ENCODE data around the gene SHISAL1.

The SHISAL1 gene

DNA sequence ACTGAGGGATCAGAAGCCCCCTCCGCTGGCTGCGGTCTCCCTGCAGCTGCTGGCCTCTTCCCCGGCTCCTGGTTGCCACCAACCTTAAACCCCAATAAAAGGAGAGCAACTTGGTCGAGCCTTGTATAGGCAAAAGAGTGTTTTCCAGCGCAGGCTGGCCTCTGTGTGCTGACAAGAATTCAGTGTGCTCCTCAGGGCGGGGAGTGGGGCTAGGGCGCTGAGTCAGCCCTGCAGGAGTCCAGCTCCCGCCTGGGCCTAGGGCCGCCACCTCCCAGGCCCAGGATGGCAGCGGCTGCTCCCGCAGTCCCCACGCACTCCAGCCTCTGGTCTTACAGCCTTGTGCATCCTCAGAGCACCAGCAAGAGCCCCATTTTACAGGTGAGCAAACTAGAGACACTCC, at the start of gene SHISAL1:
Gene SHISAL1, minus strand, starts transcription at position 186 of the 400 bp plus-strand sequence. CDS start 12,006 bp downstream, outside the sequence.
- DNase-seq: no peak

DNA sequence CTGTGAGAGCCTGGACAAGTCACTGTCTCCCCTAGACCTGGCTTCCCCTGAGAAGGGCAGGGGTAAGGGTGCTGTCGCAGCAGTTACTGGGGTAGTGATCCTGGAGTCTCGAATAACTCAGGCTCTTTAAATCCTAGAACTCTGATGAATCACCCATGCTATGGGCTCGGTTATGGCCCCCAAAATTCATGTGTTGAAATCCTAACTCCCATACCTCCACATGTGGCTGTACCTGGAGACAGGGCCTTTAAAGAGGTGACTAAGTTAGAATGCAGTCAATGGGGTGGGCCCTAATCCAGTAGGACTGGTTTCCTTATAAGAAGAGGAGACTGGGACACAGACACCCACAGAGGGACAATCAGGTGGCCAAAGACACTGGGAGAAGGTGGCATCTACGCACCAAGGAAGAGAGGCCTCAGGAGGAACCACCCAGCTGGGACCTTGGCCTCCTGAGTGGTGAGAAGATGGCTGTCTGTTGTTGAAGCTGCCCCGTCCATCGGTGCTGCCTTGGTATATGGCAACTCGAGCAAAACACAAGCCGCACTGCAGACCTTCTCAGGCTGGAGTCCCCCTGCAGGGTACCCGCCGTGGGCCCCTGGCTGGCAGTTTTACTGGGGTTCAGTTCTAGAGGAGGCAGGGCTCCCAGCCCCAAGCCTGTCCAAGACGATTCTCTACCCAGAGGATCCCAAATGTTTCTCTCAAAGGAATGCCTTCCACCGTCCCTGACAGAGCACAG, 48.8 kb upstream of the SHISAL1 start:
- no peak for DNase-seq

DNA sequence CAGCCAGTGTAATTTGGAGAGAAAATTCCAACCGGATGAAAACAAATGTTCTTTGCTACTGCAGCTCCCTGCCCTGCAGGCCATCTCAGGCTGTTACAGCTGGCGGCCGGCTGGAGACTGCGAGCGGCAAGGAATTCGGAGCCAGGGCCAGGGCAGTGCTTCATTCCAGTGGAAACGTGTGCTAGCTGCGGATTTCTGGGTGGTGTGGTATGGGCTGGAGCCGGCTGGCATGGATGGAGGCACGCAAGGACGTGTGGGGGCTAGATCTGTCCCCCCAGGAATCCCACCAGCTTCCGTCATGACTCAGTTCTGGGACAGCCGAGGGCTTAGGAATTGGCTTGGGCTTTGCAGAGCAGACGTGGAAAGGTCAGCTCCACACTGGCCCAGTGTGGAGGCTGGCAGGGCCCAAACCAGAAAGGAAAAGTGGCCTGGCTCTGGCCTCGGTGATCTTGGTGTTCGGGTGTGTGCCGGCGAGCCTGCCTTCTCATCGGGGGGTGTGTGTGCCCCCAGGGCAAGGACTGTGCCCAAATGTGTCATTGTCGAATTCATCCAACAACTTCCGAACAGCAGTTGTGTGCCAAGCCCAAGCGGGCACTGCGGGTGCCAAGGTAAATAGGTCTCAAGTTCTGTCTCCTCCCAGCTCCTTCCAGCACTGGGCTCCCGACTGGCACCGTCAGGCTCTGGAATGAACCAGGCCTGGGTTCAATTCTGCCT, 48.1 kb upstream of the SHISAL1 start:
- DNase-seq: no peak

DNA sequence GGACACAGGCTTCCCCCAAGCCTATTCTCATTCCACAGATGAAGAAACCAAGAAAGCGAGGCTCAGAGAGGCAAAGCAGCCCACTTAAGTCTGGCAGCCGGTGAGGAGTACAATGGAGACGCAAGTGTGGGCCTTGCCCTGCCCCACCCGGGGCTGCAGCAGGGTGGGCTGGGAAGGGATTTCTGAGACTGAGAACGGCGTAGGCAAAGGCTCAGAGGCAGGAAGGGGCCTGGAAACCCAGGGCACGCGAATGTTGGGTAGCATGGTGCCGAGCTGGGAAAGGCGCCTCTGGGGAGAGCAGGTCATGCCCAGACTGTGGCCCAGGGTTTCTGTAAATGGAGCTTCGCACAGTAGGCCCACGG, 47.5 kb upstream of the SHISAL1 start:
- DNase-seq: no peak

DNA sequence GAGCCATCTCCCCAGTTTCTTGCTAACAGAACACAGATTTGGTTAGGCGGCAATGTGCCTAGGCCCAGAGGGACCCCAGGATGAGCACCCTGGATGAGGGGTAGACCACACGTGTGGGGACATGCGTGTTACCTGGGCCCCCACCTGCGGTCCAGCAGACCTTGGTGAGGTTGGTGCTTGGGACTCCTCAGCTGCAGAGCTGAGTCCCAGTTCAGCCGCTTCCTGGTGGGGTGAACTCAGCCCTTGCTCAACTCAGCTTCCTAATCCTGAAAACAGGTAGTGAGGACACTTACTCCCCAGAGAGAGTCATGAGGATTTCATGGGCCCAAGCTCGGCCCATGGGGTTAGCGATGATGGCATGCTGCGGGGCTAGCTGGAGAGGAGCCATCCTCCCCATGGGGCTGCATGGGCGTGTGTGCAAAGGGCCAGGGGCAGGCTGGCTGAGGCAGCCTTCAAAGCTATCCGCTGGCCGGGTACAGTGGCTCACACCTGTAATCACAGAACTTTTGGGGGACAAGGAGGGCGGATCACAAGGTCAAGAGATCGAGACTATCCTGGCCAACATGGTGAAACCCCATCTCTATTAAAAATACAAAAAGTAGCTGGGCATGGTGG, 46.9 kb upstream of the SHISAL1 start:
- no peak for DNase-seq

GRCh38 chr22:44358709-44359440, 46.1 kb upstream of the SHISAL1 start:
- DNase-seq: no peak

GRCh38 chr22:44357966-44358465, 45.3 kb upstream of the SHISAL1 start:
- no peak for DNase-seq

DNA sequence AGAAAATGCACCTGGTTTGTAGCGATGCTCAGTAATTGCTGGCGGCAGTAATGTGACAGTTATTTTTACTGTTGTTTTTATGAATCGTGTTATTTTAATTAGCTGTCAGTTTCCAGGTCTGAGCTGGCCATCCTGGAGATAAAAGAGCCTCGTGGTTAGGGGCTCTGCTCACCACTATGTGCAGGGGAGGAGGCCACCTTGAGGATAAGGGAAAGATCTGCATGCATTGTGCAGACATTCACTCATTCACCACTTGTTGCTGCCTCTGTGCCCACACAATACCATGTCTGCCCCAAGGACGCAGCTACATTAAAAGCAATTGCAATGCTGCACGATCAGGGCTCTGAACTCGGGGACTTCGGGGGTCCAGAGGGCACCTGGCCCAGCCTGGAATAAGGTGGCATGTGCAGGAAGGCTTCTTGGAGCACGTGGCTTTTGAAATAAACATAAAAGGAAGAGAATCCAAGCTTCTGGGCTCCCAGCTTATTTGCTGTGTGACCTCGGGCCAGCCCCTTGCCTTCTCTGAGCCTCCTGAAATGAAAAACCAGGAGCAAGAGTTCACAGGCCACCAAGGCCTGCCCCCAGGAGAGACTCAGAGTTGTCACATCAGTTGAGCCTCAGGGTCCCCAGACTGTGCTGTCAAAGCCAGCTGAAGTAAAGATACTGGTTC, 44.7 kb upstream of the SHISAL1 start:
- DNase-seq: no peak

DNA sequence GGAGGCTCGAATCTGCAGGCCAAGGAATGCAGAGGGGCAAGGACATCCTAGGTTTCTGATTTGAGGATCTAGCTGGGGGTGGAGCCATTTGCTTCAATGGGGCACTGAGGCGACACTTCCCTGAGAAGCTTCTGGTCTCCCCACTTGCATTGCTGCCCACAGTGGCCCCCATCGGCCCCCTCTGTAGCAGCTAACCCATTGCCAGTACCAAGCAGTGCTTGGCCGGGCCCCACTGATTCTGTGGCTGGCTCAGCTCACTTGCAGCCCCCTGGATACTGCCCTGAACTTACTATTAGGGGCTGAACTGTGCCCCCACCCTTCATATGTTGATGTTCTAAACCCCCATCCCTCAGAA, 42.9 kb upstream of the SHISAL1 start:
- DNase-seq: no peak

GRCh38 chr22:44354288-44354687, 41.5 kb upstream of the SHISAL1 start:
- DNase-seq: no peak

- no peak for DNase-seq
Observed at GRCh38 chr22:44353041-44353440, 40.3 kb upstream of the SHISAL1 start.

DNA sequence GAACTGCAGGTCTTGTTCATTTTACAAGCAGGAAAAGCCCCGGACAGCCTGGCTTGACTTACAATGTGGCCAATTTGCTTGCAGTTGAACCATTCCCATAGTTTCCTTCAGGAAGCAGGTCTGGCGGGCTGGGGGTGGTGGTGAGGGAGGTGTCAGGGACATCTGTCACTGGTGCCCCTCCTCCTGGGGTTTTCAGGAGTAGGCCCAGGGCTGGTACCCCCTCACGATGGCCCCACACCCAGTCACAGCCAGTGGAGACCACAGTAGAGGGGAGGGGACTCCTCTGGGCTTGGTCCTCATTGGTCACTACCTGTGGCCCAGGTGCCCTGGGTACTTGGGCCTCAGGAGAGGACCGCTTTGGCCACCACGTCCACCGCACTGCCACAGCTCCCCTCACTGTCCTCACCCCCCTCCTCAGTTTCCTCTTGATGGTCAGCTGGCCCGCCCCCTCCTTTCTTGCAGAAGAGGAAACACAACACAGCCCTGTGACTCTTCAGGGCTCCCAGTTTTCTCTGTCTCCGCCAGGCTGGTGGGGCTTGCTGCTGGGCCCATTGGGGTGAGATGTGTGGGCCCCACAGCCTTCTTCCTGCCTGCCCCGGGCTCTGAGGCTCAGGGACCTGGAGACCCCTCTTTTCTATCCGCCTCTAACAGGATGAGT, 39.8 kb upstream of the SHISAL1 start:
- DNase-seq: no peak

GRCh38 chr22:44351685-44352377, 39.1 kb upstream of the SHISAL1 start:
- DNase-seq: peak in 1 of 2 experiments; percentile 4

- no peak for DNase-seq
Observed at GRCh38 chr22:44351037-44351436, 38.3 kb upstream of the SHISAL1 start.

DNA sequence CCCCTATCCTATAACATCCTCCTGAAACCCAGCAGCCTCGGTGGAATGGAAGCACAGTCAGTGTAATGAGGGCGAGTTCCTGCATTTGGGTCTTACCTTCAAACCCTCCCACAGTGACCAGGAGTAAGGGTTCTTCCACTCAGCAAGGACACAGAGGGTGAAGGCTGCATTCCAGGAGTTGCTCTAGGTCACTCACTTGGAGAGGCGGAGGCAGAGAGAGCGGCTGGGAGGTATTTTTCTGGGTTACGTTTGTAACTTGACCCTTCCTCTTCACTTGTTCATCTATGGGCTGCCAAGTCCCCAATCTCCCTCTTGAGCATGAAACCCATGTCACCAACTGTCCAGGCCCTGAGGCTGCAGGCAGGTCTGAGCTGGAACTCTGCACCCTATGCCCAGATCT, 36.8 kb upstream of the SHISAL1 start:
- DNase-seq: no peak

- DNase-seq: no peak
Observed at GRCh38 chr22:44348971-44349560, 36.3 kb upstream of the SHISAL1 start.

- DNase-seq: no peak
Observed at GRCh38 chr22:44347549-44347948, 34.8 kb upstream of the SHISAL1 start.

- no peak for DNase-seq
Observed at GRCh38 chr22:44347080-44347479, 34.3 kb upstream of the SHISAL1 start.

- no peak for DNase-seq
Observed at GRCh38 chr22:44345872-44346271, 33.1 kb upstream of the SHISAL1 start.

- DNase-seq: no peak
Observed at GRCh38 chr22:44344407-44344806, 31.7 kb upstream of the SHISAL1 start.

- DNase-seq: no peak
Observed at GRCh38 chr22:44342347-44342956, 29.7 kb upstream of the SHISAL1 start.
